Muscle layer of duodenum (tissue), 2 donors: ENCODE results near the gene RHOT1.
"Not testable (repeated sequence)": the region's sequence is repeated elsewhere in the genome, so short reads cannot be mapped to it uniquely, and the experiment has no call there.

Source experiments
- H3K27ac ChIP-seq: one replicate; pipeline ENCODE4 v1.7.0; 2013; ENCODE audit warnings: mild to moderate bottlenecking, low read length
- H3K27me3 ChIP-seq: one replicate; pipeline ENCODE4 v1.7.0; 2013; ENCODE audit warnings: low read depth, mild to moderate bottlenecking, control low read depth, low read length
- H3K36me3 ChIP-seq, 2 donors: one replicate each; pipeline ENCODE4 v1.7.0; 2013; ENCODE audit warnings: low read length in 2 of 2, control low read depth in 1 of 2, mild to moderate bottlenecking in 1 of 2; ENCODE audit not compliant: insufficient read depth in 2 of 2, control insufficient read depth in 1 of 2
- H3K4me1 ChIP-seq, 2 donors: one replicate each; pipeline ENCODE4 v1.7.0; 2013; ENCODE audit warnings: low read length in 2 of 2, mild to moderate bottlenecking in 2 of 2, control low read depth in 1 of 2, moderate library complexity in 1 of 2; ENCODE audit not compliant: insufficient read depth in 2 of 2, control insufficient read depth in 1 of 2
- H3K4me3 ChIP-seq, 2 donors: one replicate each; pipeline ENCODE4 v1.7.0; 2013; ENCODE audit warnings: low read length in 2 of 2, low read depth in 1 of 2, mild to moderate bottlenecking in 1 of 2
- H3K9me3 ChIP-seq, 2 donors: one replicate each; pipeline ENCODE4 v1.7.0; 2013; ENCODE audit warnings: low read length in 2 of 2, control low read depth in 1 of 2, mild to moderate bottlenecking in 1 of 2; ENCODE audit not compliant: control insufficient read depth in 1 of 2
- donor health status: healthy.

RHOT1 gene

DNA sequence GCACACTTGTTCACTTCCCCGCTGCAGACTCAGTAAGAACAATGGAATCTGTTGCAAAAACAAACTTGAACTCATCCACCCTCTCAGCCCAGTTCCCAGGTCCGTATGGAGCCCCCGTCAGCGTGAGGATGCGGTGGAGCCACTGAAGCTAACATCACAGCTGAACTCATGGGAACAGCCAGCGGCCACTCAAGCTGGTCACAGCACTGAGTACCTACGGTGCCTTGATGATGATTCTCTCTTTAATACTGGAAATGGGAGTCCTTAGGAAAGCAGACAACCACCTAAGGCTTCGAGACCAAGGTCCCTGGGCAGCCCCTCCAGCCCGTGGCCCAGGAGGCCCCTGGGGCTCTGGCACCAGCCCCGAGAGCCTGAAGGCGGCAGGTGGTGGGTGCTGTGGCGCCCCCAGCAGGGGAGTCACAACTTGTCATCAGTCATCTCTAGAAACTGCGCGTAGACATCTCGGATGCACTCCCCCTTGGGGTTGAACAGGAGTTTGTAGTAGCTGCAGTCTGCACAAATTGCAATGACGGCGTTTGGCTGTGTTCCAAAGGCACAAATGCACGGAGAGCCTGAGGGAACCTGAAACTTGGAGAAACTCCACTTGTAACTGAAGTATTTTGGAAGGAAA lies 31.0 kb upstream of the RHOT1 start:
- Histone ChIP-seq H3K9me3 (no peaks in the 10 kb centered on the region), H3K4me3 (peak overlapping the region in 1 of 2 donors; percentile 33), H3K4me1 (peaks cover 6 to 9% of the 10 kb centered on the region in 2 donors), H3K27me3 (no peaks in the 10 kb centered on the region), H3K27ac (no peak overlapping the region), H3K36me3 (no peaks in the 10 kb centered on the region)

DNA sequence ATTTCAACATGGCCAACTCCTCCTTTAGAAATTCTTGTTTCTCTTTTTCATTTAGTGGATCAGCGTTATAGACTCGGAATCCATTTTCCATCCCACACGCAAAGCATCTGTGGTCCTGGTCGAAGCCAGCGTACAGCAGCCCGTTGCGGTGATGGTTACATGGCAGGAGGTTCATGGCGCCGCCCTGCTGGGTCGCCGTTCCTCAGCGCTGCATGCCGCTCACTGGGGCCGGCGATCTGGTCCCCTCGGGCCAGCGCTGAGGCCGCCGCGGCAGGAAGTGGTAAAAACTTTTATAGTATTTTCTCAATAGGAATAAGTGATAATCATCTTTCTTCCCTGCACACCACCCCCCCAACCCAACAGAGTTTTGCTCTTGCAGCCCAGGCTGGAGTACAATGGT lies 29.9 kb upstream of the RHOT1 start:
- Histone ChIP-seq H3K36me3 (no peaks in the 10 kb centered on the region), H3K9me3 (no peaks in the 10 kb centered on the region), H3K4me1 (peaks cover 6 to 9% of the 10 kb centered on the region in 2 donors), H3K4me3 (no peak overlapping the region), H3K27ac (no peak overlapping the region), H3K27me3 (no peaks in the 10 kb centered on the region)

- no peak overlapping the region for H3K4me3 ChIP-seq
- H3K36me3 ChIP-seq = no peaks in the 10 kb centered on the region
- no peaks in the 10 kb centered on the region for H3K27me3 ChIP-seq
- H3K9me3 ChIP-seq = no peaks in the 10 kb centered on the region
- peaks cover 6 to 9% of the 10 kb centered on the region in 2 donors for H3K4me1 ChIP-seq
- no peak overlapping the region for H3K27ac ChIP-seq
These were observed 27.8 kb upstream of the RHOT1 start for GRCh38 chr17:32114536-32114935.

DNA sequence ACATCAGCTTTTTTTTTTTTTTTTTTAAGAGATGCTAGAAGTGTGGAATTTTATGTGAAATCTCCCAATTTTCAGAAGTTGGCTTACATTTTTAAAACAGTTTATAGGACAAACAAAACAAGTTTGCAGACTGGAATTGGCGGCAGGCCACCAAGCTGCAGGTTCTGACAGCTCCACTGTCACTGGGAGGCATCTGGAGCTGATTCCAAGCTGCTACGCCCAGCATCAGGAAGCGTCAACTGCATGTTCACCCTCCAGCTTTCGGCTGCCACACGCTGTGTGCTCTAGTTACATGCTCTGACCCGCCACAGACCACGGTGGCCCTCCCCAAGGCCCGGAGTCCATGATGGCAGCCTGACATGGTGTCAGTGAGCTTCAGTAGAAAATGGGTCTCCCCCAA lies 26.8 kb upstream of the RHOT1 start:
- not testable (repeated sequence) for H3K4me3 ChIP-seq, H3K27ac ChIP-seq, H3K4me1 ChIP-seq, H3K9me3 ChIP-seq, H3K36me3 ChIP-seq, H3K27me3 ChIP-seq

- H3K27me3 ChIP-seq = no peaks in the 10 kb centered on the region
- peaks cover 0 to under 1% of the 10 kb centered on the region in 2 donors for H3K4me1 ChIP-seq
- no peak overlapping the region for H3K27ac ChIP-seq
- no peak overlapping the region for H3K4me3 ChIP-seq
- no peaks in the 10 kb centered on the region for H3K36me3 ChIP-seq
- H3K9me3 ChIP-seq = no peaks in the 10 kb centered on the region
These were observed 25.4 kb upstream of the RHOT1 start for GRCh38 chr17:32116937-32117336.

GRCh38 chr17:32117399-32117798 lies 24.9 kb upstream of the RHOT1 start:
- no peaks in the 10 kb centered on the region for H3K9me3 ChIP-seq
- no peaks in the 10 kb centered on the region for H3K27me3 ChIP-seq
- no peak overlapping the region for H3K27ac ChIP-seq
- no peaks in the 10 kb centered on the region for H3K4me1 ChIP-seq
- H3K36me3 ChIP-seq = no peaks in the 10 kb centered on the region
- no peak overlapping the region for H3K4me3 ChIP-seq

- not testable (repeated sequence) for H3K9me3 ChIP-seq, H3K27me3 ChIP-seq, H3K27ac ChIP-seq, H3K4me1 ChIP-seq, H3K4me3 ChIP-seq, H3K36me3 ChIP-seq
These were observed 24.2 kb upstream of the RHOT1 start for GRCh38 chr17:32118088-32118487.

GRCh38 chr17:32118835-32119234 lies 23.5 kb upstream of the RHOT1 start:
- Histone ChIP-seq H3K9me3 (no peaks in the 10 kb centered on the region), H3K4me3 (no peak overlapping the region), H3K4me1 (no peaks in the 10 kb centered on the region), H3K27ac (no peak overlapping the region), H3K27me3 (no peaks in the 10 kb centered on the region), H3K36me3 (no peaks in the 10 kb centered on the region)

DNA sequence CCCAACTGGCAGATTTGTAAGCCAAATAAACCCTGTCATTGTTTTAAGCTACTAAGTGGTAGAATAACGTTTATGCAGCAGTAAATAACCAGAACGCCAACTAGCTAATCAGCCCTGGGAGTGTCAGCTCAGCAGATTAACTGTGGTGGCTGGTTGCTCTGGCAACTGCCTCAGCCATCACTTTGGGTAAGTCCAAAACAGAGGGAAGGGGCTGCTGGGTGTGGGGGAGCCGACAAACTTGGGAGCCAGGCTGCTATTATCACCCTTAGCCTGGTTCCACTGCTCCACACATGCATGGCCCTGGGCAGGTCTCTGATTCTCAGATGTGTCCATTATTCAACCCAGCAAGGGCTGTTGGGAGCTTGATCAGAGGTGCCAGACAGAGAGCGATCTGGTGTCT lies 22.2 kb upstream of the RHOT1 start:
- no peak overlapping the region for H3K27ac ChIP-seq
- no peak overlapping the region for H3K4me3 ChIP-seq
- H3K36me3 ChIP-seq = no peaks in the 10 kb centered on the region
- H3K27me3 ChIP-seq = no peaks in the 10 kb centered on the region
- H3K4me1 ChIP-seq = no peaks in the 10 kb centered on the region
- H3K9me3 ChIP-seq = no peaks in the 10 kb centered on the region

DNA sequence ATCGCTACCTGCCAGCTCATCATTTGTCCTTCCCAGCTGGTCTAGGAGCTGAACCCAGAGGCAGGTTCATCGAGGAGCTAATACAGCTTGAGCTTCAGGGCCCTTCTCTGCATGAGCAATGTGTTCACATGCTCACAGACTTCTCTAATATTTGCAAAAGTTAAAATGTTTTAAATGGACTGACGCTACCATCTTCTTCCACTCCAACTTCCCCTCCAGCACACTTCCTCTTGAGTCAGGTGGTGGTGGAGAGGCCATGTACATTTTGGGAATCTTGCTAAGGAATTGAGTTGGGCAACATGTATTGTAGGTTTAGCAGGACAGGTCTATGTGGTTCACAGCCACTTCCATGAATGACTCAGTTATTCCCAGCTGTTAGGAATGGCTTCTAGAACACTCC lies 21.6 kb upstream of the RHOT1 start:
- Histone ChIP-seq H3K27ac (no peak overlapping the region), H3K4me1 (no peaks in the 10 kb centered on the region), H3K27me3 (no peaks in the 10 kb centered on the region), H3K4me3 (no peak overlapping the region), H3K36me3 (no peaks in the 10 kb centered on the region), H3K9me3 (no peaks in the 10 kb centered on the region)

DNA sequence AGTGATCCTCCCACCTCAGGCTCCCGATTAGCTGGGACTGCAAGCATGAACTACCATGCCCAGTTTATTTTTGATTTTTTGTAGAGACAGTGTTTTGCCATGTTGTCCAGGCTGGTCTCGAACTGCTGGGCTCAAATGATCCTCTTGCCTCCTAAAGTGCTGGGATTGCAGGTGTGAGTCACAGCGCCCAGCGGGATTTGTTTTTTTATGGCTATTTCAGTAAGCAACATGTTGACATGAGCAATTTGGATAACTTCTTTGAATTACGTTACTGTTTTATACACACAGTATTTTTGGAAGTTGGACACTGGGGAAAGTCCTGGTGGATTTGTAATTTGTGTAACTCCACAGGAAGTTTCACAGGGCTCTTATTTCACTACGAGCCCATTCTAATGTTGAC lies 18.5 kb upstream of the RHOT1 start:
- Histone ChIP-seq H3K4me3 (no peak overlapping the region), H3K36me3 (no peaks in the 10 kb centered on the region), H3K27me3 (no peaks in the 10 kb centered on the region), H3K4me1 (peaks cover 0 to 3% of the 10 kb centered on the region in 2 donors), H3K9me3 (no peaks in the 10 kb centered on the region), H3K27ac (no peak overlapping the region)
